ENCODE measurements around the gene KIF3A.

DNA sequence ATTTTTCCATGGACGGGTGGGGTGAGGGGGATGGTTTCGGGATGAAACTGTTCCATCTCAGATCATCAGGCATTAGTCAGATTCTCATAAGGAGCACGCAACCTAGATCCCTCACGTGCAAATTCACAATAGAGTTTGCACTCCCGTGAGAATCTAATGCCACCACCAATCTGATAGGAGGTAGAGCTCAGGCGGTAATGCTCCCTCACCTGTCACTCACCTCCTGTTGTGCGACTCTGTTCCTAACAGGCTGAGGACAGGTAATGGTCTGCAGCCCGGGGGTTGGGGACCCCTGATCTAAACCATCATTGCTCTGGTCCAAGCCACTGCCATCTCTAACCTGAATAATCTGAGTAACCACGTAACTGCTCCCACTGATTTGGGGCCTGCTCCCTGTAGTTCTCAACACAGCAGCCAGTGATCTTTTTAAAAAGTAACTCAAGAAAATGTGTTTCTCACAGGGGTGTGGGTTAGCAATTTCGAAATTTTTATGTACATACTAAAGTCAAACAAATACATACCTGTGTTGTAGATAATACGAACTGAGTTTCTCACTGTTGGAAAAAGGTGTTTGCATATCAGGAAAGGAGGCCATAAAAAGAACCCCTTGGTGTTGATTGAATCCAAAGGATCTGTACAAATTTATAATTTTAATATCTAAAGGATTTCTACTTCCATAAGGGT lies 90.6 kb downstream of the KIF3A start:
- TF ChIP-seq POLR2AphosphoS5 (IDR thresholded peaks at IDR 0.05; ENCODE audit: borderline replicate concordance, low read depth, low read length) = no peak
- no peak for TF ChIP-seq EZH2 (IDR thresholded peaks at IDR 0.05)
- no peak for TF ChIP-seq FOXP2 (optimal IDR thresholded peaks at IDR 0.05; ENCODE audit: control extremely low read depth, extremely low read length, insufficient read depth)
